SH-SY5Y (cell line): ENCODE results near the gene SLC6A18.

ENCODE experiments used
- GATA2 ChIP-seq: IDR thresholded peaks from 2 replicates; pipeline ENCODE4 v1.6.1; 2011; ENCODE audit warnings: mild to moderate bottlenecking, low read depth, low read length
- GATA3 ChIP-seq: IDR thresholded peaks from 2 replicates; pipeline ENCODE4 v1.6.1; 2011; ENCODE audit warnings: low read depth, mild to moderate bottlenecking, low read length, moderate library complexity

GRCh38 chr5:1187950-1188334 is 37.2 kb upstream of the SLC6A18 start:
- no peak for TF ChIP-seq GATA2
- TF ChIP-seq GATA3: no peak
